Astrocyte (in vitro differentiated cells and primary cell): ENCODE measurements around the gene COX8C. TPM values are rescaled to one million over a fixed set of nuclear protein-coding genes. Genes with fewer than 3 reads are reported as not detected.
A peak's percentile ranks its signal among the peaks of the same experiment; 100 is the strongest.

Source experiments
- DNase-seq: peaks from one replicate; pipeline ENCODE4 v3.0.0-alpha.2; 2010; ENCODE audit warnings: low read depth
- FAIRE-seq: peaks from 2 replicates; lab custom pipeline; 2011; peaks lifted over from hg19 to GRCh38; lab: Jason Lieb, UNC
- H2AFZ ChIP-seq: 2 replicates; pipeline ENCODE4 v1.6.0; 2012; ENCODE audit warnings: low read depth, low read length, inconsistent platforms
- H3K27ac ChIP-seq: 2 replicates; pipeline ENCODE4 v1.5.1; 2011; ENCODE audit warnings: low read depth, low read length, inconsistent platforms
- H3K27me3 ChIP-seq: 2 replicates; pipeline ENCODE4 v1.6.0; 2011; ENCODE audit warnings: low read length, inconsistent platforms; ENCODE audit not compliant: insufficient read depth
- H3K36me3 ChIP-seq: 2 replicates; pipeline ENCODE4 v1.5.1; 2011; ENCODE audit warnings: low read length, inconsistent platforms; ENCODE audit not compliant: insufficient read depth
- H3K4me1 ChIP-seq: 2 replicates; pipeline ENCODE4 v1.5.1; 2011; ENCODE audit warnings: low read length, inconsistent platforms; ENCODE audit not compliant: insufficient read depth
- H3K4me2 ChIP-seq: 2 replicates; pipeline ENCODE4 v1.6.0; 2012; ENCODE audit warnings: low read length, inconsistent platforms
- H3K4me3 ChIP-seq: 2 replicates; pipeline ENCODE4 v1.5.1; 2011; ENCODE audit warnings: low read depth, mild to moderate bottlenecking, low read length, inconsistent platforms; ENCODE audit not compliant: insufficient read depth
- H3K79me2 ChIP-seq: 2 replicates; pipeline ENCODE4 v1.6.0; 2012; ENCODE audit warnings: mild to moderate bottlenecking, low read length, inconsistent platforms; ENCODE audit not compliant: insufficient read depth
- H3K9ac ChIP-seq: 2 replicates; pipeline ENCODE4 v1.6.0; 2012; ENCODE audit warnings: mild to moderate bottlenecking, low read length, inconsistent platforms
- H3K9me3 ChIP-seq: 2 replicates; pipeline ENCODE4 v1.5.1; 2012; ENCODE audit warnings: low read depth, mild to moderate bottlenecking, low read length, inconsistent platforms; ENCODE audit not compliant: insufficient read depth
- H4K20me1 ChIP-seq: 2 replicates; pipeline ENCODE4 v1.6.0; 2012; ENCODE audit warnings: low read length, inconsistent platforms; ENCODE audit not compliant: insufficient read depth
- H3K27ac Mint-ChIP-seq: one replicate; pipeline ENCODE4 v1.8.0; 2021; ENCODE audit warnings: mild to moderate bottlenecking, mixed read lengths; ENCODE audit not compliant: unreplicated experiment
- H3K27me3 Mint-ChIP-seq: one replicate; pipeline ENCODE4 v1.8.0; 2021; ENCODE audit warnings: low read depth, mixed read lengths; ENCODE audit not compliant: unreplicated experiment
- H3K36me3 Mint-ChIP-seq: one replicate; pipeline ENCODE4 v1.8.0; 2021; ENCODE audit warnings: low read depth, mixed read lengths; ENCODE audit not compliant: unreplicated experiment
- H3K4me1 Mint-ChIP-seq: one replicate; pipeline ENCODE4 v1.8.0; 2021; ENCODE audit warnings: low read depth, mixed read lengths; ENCODE audit not compliant: unreplicated experiment
- H3K4me3 Mint-ChIP-seq: one replicate; pipeline ENCODE4 v1.8.0; 2021; ENCODE audit warnings: mild to moderate bottlenecking, moderate library complexity, mixed read lengths; ENCODE audit not compliant: unreplicated experiment
- H3K9me3 Mint-ChIP-seq: one replicate; pipeline ENCODE4 v1.8.0; 2021; ENCODE audit warnings: mild to moderate bottlenecking, mixed read lengths; ENCODE audit not compliant: unreplicated experiment
- EZH2 ChIP-seq: IDR thresholded peaks from 2 replicates; pipeline ENCODE4 v1.6.1; 2012; ENCODE audit warnings: mild to moderate bottlenecking, low read length, inconsistent platforms; ENCODE audit not compliant: insufficient read depth
- total RNA-seq: library from RNA; stranded (reverse); gene quantifications from 2 replicates; pipeline ENCODE4 v1.2.1, GENCODE V29; 2021
- TF ChIP-seq, protein P1 (sequence below): IDR thresholded peaks from 2 replicates; pipeline ENCODE4 v1.5.1; 2011; ENCODE audit warnings: low read depth, mild to moderate bottlenecking, inconsistent platforms, low read length, moderate library complexity; ENCODE audit not compliant: insufficient read depth

The COX8C gene
- total RNA-seq, 1 donor from 2014 or later, result not detected

DNA sequence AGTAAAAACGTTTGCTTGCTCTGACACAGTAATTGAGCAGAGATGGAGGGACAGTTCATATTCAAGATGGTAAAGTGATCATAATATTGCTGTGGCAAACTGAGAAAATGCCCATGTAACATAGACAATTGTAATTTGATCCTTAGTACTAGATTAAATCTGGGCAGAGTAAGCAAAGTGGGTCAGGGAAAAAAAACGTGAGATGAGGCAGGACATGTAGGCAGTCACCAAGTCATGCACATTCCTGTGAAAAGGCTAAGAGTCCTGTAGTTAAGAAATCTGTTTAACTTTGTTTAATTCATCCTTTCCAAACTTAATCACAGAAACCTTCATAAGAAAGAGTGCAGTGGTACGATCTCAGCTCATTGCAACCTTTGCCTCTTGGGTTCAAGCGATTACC lies 30.3 kb upstream of the COX8C start:
- peaks cover 19% of the 10 kb centered on the region for H3K4me1 ChIP-seq
- H3K27ac ChIP-seq, result no peak overlapping the region
- no peaks in the 10 kb centered on the region for H3K27me3 ChIP-seq
- no peak overlapping the region for H2AFZ ChIP-seq
- TF ChIP-seq EZH2, result no peak
- TF ChIP-seq, protein P1, sequence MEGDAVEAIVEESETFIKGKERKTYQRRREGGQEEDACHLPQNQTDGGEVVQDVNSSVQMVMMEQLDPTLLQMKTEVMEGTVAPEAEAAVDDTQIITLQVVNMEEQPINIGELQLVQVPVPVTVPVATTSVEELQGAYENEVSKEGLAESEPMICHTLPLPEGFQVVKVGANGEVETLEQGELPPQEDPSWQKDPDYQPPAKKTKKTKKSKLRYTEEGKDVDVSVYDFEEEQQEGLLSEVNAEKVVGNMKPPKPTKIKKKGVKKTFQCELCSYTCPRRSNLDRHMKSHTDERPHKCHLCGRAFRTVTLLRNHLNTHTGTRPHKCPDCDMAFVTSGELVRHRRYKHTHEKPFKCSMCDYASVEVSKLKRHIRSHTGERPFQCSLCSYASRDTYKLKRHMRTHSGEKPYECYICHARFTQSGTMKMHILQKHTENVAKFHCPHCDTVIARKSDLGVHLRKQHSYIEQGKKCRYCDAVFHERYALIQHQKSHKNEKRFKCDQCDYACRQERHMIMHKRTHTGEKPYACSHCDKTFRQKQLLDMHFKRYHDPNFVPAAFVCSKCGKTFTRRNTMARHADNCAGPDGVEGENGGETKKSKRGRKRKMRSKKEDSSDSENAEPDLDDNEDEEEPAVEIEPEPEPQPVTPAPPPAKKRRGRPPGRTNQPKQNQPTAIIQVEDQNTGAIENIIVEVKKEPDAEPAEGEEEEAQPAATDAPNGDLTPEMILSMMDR, result no peak
- no peak for DNase-seq
- no peaks in the 10 kb centered on the region for H3K36me3 Mint-ChIP-seq
- H4K20me1 ChIP-seq, result peaks cover 77% of the 10 kb centered on the region
- H3K4me2 ChIP-seq, result no peak overlapping the region
- no peaks in the 10 kb centered on the region for H3K36me3 ChIP-seq
- H3K27me3 Mint-ChIP-seq, result no peaks in the 10 kb centered on the region
- no peak overlapping the region for H3K9ac ChIP-seq
- H3K9me3 Mint-ChIP-seq, result no peaks in the 10 kb centered on the region
- no peak overlapping the region for H3K4me3 Mint-ChIP-seq
- H3K4me3 ChIP-seq, result no peak overlapping the region
- peak; percentile 45 for FAIRE-seq
- H3K79me2 ChIP-seq, result peaks cover 94% of the 10 kb centered on the region
- H3K27ac Mint-ChIP-seq, result no peak overlapping the region
- no peaks in the 10 kb centered on the region for H3K9me3 ChIP-seq
- H3K4me1 Mint-ChIP-seq, result peaks cover 38% of the 10 kb centered on the region

DNA sequence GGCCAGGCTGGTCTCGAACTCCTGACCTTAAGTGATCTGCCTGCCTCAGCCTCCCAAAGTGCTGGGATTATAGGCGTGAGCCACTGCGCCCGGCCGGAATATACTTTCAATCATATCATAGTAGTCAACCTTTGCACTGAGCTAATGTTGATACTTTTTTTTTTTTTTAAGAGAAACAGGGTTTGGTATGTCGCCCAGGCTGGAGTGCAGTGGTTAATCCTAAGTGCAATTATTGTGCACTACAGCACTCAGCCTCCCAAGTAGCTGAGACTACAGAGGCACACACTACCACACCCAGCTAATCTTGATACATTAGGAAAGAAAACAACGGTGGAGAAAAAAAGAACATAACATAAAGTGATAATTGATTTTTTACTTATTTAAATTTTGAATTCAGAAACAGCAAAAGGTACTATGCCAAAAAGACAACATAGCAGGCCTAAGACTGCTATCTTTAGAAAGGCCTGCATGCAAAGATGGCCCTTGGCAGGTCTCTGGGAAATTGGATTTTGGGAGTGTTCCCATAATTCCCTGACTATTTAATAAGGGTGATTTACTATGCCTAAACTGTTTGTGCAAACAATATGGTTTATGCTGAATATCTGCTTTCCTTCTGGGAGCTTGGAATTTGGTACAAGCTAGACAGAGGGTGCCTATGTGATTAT lies 29.6 kb upstream of the COX8C start:
- no peak for TF ChIP-seq EZH2
- TF ChIP-seq, protein P1, result no peak
- Histone ChIP-seq H3K79me2 (peaks cover 94% of the 10 kb centered on the region), H3K27ac (peak overlapping the region; percentile 48), H3K27me3 (no peaks in the 10 kb centered on the region), H3K4me2 (peak overlapping the region; percentile 73), H2AFZ (no peak overlapping the region), H3K4me3 (no peak overlapping the region), H3K4me1 (peaks cover 19% of the 10 kb centered on the region), H3K9ac (no peak overlapping the region), H3K36me3 (no peaks in the 10 kb centered on the region), H3K9me3 (no peaks in the 10 kb centered on the region), H4K20me1 (peaks cover 77% of the 10 kb centered on the region)
- FAIRE-seq, result no peak
- DNase-seq, result no peak
- peaks cover 38% of the 10 kb centered on the region for H3K4me1 Mint-ChIP-seq
- H3K9me3 Mint-ChIP-seq, result no peaks in the 10 kb centered on the region
- H3K27me3 Mint-ChIP-seq, result no peaks in the 10 kb centered on the region
- peak overlapping the region; percentile 75 for H3K27ac Mint-ChIP-seq
- H3K36me3 Mint-ChIP-seq, result no peaks in the 10 kb centered on the region
- no peak overlapping the region for H3K4me3 Mint-ChIP-seq
